Peyer's patch (tissue), 4 donors: ENCODE results near the gene MYCBPAP.

Experiments used
- POLR2A ChIP-seq, 2 donors: fragments of 450-650 bp; IDR thresholded peaks; one replicate each; pipeline ENCODE4 v1.5.1; 2017; ENCODE audit warnings: antibody characterized with exemption in 2 of 2, mild to moderate bottlenecking in 2 of 2, moderate library complexity in 2 of 2
- TF ChIP-seq, protein P1 (sequence below), 6 experiments: fragments of 450-650 bp in 4 of 6; fragments of 200-600 bp in 2 of 6; sonication (generic) in 1 of 6; IDR thresholded peaks; one replicate each; pipeline ENCODE4 v1.5.1; 2017 to 2019; ENCODE audit warnings: antibody characterized with exemption in 6 of 6, mild to moderate bottlenecking in 3 of 6, moderate library complexity in 1 of 6

DNA sequence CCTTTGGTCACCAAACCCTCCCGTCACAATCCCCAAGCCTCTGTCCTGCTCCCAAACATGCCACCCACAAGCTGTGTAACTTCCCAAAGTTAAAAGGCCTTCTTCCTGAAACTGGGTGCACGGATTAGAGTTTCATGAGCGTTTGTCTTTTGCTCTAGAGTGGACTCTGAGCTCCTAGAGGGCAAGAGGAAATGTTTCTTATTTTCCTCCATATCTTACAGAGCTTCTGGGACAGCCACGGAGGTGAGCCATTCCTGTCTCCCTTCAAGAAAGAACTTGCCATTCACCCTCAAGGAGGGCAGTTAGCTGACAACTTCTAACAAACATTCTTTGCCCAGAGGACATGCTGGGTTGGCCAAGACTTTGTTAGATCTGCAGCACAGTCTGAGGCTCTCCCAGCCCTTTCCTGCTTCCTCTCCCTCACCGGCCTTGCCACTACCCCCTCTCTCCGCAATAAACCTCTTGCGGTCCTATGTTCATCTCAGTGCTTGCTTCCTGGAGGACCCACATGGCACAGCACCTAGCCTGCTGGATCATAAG, 2.6 kb upstream of the MYCBPAP start:
- TF ChIP-seq, protein P1, sequence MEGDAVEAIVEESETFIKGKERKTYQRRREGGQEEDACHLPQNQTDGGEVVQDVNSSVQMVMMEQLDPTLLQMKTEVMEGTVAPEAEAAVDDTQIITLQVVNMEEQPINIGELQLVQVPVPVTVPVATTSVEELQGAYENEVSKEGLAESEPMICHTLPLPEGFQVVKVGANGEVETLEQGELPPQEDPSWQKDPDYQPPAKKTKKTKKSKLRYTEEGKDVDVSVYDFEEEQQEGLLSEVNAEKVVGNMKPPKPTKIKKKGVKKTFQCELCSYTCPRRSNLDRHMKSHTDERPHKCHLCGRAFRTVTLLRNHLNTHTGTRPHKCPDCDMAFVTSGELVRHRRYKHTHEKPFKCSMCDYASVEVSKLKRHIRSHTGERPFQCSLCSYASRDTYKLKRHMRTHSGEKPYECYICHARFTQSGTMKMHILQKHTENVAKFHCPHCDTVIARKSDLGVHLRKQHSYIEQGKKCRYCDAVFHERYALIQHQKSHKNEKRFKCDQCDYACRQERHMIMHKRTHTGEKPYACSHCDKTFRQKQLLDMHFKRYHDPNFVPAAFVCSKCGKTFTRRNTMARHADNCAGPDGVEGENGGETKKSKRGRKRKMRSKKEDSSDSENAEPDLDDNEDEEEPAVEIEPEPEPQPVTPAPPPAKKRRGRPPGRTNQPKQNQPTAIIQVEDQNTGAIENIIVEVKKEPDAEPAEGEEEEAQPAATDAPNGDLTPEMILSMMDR (IDR thresholded peaks at IDR 0.05) = no peak
- TF ChIP-seq POLR2A (IDR thresholded peaks at IDR 0.05) = no peak
